Psoas muscle (tissue), 8 donors: ENCODE results near the gene SORBS2. TPM values are rescaled to one million over a fixed set of nuclear protein-coding genes. Genes with fewer than 3 reads are reported as not detected.

Experiments
- ATAC-seq, 4 donors: fragments of 200-7000 bp; cut with Tn5 transposase; one replicate each; pipeline ENCODE4 v1.9.1; 2020; ENCODE audit warnings: moderate library complexity in 3 of 4, mild to moderate bottlenecking in 2 of 4
- DNase-seq, 2 donors: peaks; one replicate each; pipeline ENCODE4 v3.0.0-alpha.2; 2020
- H3K27ac ChIP-seq: fragments of 200-600 bp; one replicate; pipeline ENCODE4 v1.8.0; 2022
- H3K27me3 ChIP-seq, 3 donors: fragments of 200-600 bp in 1 of 3; one replicate each; pipeline versions ENCODE4 v1.6.1 to v1.8.0; 2013 to 2022; ENCODE audit warnings: low read length in 2 of 3, mild to moderate bottlenecking in 2 of 3, moderate library complexity in 1 of 3; ENCODE audit not compliant: insufficient read depth in 3 of 3
- H3K36me3 ChIP-seq, 2 donors: fragments of 200-600 bp in 1 of 2; one replicate each; pipeline versions ENCODE4 v1.6.1 to v1.8.0; 2013 to 2022; ENCODE audit warnings: low read depth in 1 of 2, mild to moderate bottlenecking in 1 of 2, moderate library complexity in 1 of 2; ENCODE audit not compliant: insufficient read depth in 1 of 2
- H3K4me1 ChIP-seq: fragments of 200-600 bp; one replicate; pipeline ENCODE4 v1.8.0; 2022
- H3K4me3 ChIP-seq: fragments of 200-600 bp; one replicate; pipeline ENCODE4 v1.8.0; 2022; ENCODE audit warnings: mild to moderate bottlenecking
- H3K9me3 ChIP-seq: fragments of 200-600 bp; one replicate; pipeline ENCODE4 v1.8.0; 2022
- WGBS, 3 donors: extraction: QIAGEN DNeasy Blood & Tissue Kit; methylation state at CpG; one replicate each; pipeline versions ENCODE4 v1.1.6 to v1.1.7; 2013; 5-methylcytosine and 5-hydroxymethylcytosine counted together
- intact Hi-C, 2 donors: fragments of 100-400 bp; cut with DNase I; formaldehyde crosslinking; loops; one replicate each; pipeline versions ENCODE4 v1.11.0 to v1.14.2; 2022
- polyA plus RNA-seq, 3 donors: library from polyadenylated mRNA; stranded (reverse); fragments of 200-250 nt; gene quantifications; one replicate each; pipeline ENCODE4 v1.2.3, GENCODE V29; 2013
- total RNA-seq, 4 donors: library from RNA; stranded (reverse); fragmentation: NEBNext Ultra II Directional in 2 of 4; extraction: Animal tissue kit (Norgen Biotek cat#: 25700) in 2 of 4; gene quantifications; one replicate each; pipeline versions ENCODE4 v1.2.1 to v1.2.4, GENCODE V29; 2021 to 2023
- TF ChIP-seq, protein P1 (sequence below): fragments of 200-600 bp; IDR thresholded peaks from one replicate; pipeline ENCODE4 v1.8.0; 2022; ENCODE audit warnings: antibody characterized with exemption
- donor health status: healthy with polysubstance abuse.
- donor health status: DM: no; HTN: no; CAD: no; lungs with moderate emphysema.
- donor health status: Bipolar disorder and iron deficiency.
- donor health status: healthy.
- donor health status: DM: yes; HTN: yes; CAD: no.
- donor health status: DM: no; HTN: no; CAD: no.
- donor health status: DM: no; HTN: no; CAD: no.
- donor health status: DM: yes; HTN: yes; CAD: no.

SORBS2 gene
- total and polyA plus RNA-seq, 7 donors = 2.5 to 30.4 (median 7.2) TPM

DNA sequence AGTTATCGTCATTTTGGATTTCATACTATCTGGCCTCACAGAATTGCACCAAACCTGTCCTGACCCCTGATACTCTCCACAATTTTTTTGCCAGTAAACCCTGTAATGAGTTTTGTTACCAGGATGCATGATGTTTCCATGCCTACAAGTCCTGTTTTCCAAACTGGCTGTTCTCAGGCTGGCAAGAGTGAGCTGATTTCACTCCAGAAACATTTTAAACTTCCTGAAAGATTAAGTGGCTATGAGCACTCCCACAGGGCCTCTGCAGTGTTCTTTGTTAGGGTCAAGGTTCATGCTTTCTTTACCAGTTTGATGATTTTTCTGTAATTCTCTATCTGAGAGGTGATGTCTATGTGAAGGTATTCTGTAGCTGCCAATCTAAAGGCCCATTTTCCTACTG is 245.0 kb downstream of the SORBS2 start:
- Histone ChIP-seq H3K4me3 (peak overlapping the region; percentile 17), H3K27ac (peak overlapping the region; percentile 97), H3K27me3 (no peaks in the 10 kb centered on the region), H3K9me3 (no peaks in the 10 kb centered on the region), H3K4me1 (peaks cover 54% of the 10 kb centered on the region), H3K36me3 (no peaks in the 10 kb centered on the region)
- peak; percentile 40 to 53 (median 41) for ATAC-seq
- 9 to 18% (median 10%) methylated on average over 1 of the region's 1 CpG for WGBS, 3 donors
- TF ChIP-seq, protein P1, sequence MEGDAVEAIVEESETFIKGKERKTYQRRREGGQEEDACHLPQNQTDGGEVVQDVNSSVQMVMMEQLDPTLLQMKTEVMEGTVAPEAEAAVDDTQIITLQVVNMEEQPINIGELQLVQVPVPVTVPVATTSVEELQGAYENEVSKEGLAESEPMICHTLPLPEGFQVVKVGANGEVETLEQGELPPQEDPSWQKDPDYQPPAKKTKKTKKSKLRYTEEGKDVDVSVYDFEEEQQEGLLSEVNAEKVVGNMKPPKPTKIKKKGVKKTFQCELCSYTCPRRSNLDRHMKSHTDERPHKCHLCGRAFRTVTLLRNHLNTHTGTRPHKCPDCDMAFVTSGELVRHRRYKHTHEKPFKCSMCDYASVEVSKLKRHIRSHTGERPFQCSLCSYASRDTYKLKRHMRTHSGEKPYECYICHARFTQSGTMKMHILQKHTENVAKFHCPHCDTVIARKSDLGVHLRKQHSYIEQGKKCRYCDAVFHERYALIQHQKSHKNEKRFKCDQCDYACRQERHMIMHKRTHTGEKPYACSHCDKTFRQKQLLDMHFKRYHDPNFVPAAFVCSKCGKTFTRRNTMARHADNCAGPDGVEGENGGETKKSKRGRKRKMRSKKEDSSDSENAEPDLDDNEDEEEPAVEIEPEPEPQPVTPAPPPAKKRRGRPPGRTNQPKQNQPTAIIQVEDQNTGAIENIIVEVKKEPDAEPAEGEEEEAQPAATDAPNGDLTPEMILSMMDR = no peak
- no peak for DNase-seq
- intact Hi-C loops = no loop called here

DNA sequence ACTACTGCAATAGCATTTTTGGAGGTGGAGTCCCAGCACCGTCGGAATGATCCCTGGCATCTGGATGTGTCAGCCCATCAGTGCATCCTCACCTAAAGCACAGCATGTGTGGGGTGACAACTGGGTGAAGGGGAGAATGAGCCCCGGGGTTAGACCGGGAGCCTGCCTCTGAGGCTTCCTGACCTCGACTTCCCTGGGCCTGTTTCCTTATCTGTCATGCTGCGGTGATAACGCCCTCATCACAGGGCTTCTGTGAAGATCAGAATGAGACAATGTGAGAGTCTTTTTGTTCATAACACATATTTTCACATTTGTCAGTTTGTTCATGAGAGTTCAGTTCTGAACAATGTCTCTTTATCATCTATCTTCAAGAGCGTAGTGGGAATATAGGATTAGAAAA is 245.6 kb downstream of the SORBS2 start:
- H3K9me3 ChIP-seq = no peaks in the 10 kb centered on the region
- no peaks in the 10 kb centered on the region for H3K36me3 ChIP-seq
- H3K4me3 ChIP-seq = peak overlapping the region; percentile 17
- ATAC-seq (peak; percentile 13 to 23 (median 20)), DNase-seq (no peak)
- intact Hi-C loops = no loop called here
- H3K4me1 ChIP-seq = peaks cover 49% of the 10 kb centered on the region
- WGBS, 3 donors = 15 to 32% (median 26%) methylated on average over 8 of the region's 8 CpGs
- H3K27me3 ChIP-seq = no peaks in the 10 kb centered on the region
- peak overlapping the region; percentile 97 for H3K27ac ChIP-seq
- TF ChIP-seq, protein P1 = no peak

DNA sequence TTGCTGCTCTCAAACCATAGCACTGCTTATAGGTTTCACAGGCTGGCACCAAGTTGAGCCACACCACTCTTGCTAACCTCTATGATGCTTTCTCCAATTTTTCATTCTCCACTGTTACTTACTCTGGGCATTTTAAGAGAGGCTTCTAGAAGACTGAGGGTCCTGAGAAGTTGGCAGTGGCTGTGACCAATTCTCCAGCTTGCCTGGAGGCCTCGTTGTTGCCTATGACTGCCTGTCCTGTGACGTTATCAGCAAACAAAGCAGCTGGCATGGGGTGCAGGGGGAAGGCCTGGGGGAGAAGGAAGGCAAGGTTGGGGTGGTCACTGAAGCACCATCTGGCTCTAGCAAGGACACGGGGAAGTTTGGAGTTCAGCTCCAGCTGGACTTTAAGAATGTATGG is 246.3 kb downstream of the SORBS2 start:
- no peaks in the 10 kb centered on the region for H3K36me3 ChIP-seq
- intact Hi-C loops = no loop called here
- no peak for DNase-seq
- ATAC-seq = no peak
- no peaks in the 10 kb centered on the region for H3K27me3 ChIP-seq
- H3K4me1 ChIP-seq = peaks cover 41% of the 10 kb centered on the region
- peak overlapping the region; percentile 97 for H3K27ac ChIP-seq
- H3K4me3 ChIP-seq = no peak overlapping the region
- no peaks in the 10 kb centered on the region for H3K9me3 ChIP-seq
- TF ChIP-seq, protein P1 = no peak
- 43 to 76% (median 61%) methylated on average over 3 of the region's 3 CpGs for WGBS, 3 donors

DNA sequence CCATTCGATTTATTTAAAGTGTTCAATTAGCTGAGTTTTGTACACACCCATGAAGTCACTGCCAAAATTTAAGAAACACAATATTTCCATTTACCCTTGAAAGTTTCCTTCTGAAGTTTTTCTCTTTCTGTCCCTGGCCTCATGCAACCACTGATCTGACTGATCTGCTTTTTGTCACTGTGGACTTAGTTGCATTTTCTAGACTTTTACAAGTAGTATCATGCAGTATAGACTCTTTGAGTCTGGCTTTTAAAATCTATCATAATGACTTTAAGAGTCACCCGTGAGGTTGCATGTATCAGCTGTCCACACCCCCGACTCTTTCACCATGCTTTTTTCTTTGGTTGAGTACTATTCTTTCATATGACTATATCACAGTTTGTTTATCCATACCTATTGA is 247.6 kb downstream of the SORBS2 start:
- ATAC-seq (no peak), DNase-seq (no peak)
- no peaks in the 10 kb centered on the region for H3K9me3 ChIP-seq
- peaks cover 37% of the 10 kb centered on the region for H3K4me1 ChIP-seq
- TF ChIP-seq, protein P1 = no peak
- no peaks in the 10 kb centered on the region for H3K36me3 ChIP-seq
- no peak overlapping the region for H3K4me3 ChIP-seq
- H3K27me3 ChIP-seq = no peaks in the 10 kb centered on the region
- no peak overlapping the region for H3K27ac ChIP-seq
- WGBS, 3 donors = 87 to 94% (median 91%) methylated on average over 3 of the region's 3 CpGs
- intact Hi-C loops = no loop called here

DNA sequence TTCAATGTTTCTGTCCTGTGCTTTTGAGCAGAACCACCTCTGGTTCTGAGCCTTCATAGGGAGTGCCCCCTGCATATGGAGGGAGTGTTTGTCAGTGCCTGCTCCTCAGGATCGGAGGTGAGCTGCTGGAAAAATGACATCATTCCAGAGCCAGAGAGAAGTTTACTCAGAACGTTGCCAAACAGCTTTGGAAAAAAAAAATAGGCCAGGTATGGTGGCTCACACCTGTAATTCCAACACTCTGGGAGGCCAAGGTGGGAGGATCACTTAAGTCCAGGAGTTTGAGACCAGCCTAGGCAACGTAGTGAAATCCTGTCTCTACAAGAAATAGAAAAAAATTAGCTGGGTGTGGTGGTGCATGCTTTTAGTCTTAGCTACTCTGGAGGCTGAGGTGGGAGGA is 249.5 kb downstream of the SORBS2 start:
- H3K4me1 ChIP-seq = peaks cover 23% of the 10 kb centered on the region
- TF ChIP-seq, protein P1 = no peak
- intact Hi-C loops = no loop called here
- DNase-seq (no peak), ATAC-seq (no peak)
- no peaks in the 10 kb centered on the region for H3K36me3 ChIP-seq
- no peaks in the 10 kb centered on the region for H3K27me3 ChIP-seq
- no peak overlapping the region for H3K27ac ChIP-seq
- 79 to 91% (median 82%) methylated on average over 3 of the region's 3 CpGs for WGBS, 3 donors
- H3K9me3 ChIP-seq = no peaks in the 10 kb centered on the region
- H3K4me3 ChIP-seq = no peak overlapping the region
